Mesenchymal stem cell (in vitro differentiated cells and primary cell): ENCODE data around the gene TSEN15.
A peak's percentile ranks its signal among the peaks of the same experiment; 100 is the strongest.

Experiments used
- DNase-seq: peaks from one replicate; pipeline ENCODE4 v3.0.0-alpha.2; 2013
- H2AFZ ChIP-seq: one replicate; pipeline ENCODE4 v1.6.1; 2013; ENCODE audit warnings: low read depth, mild to moderate bottlenecking, control low read depth, inconsistent platforms, low read length, moderate library complexity
- H2AK5ac ChIP-seq: 2 replicates; pipeline ENCODE4 v1.6.1; 2013; ENCODE audit warnings: low read length, moderate library complexity, mild to moderate bottlenecking, inconsistent platforms; ENCODE audit not compliant: severe bottlenecking
- H2BK120ac ChIP-seq: one replicate; pipeline ENCODE4 v1.6.1; 2013; ENCODE audit warnings: low read depth, mild to moderate bottlenecking, inconsistent platforms, low read length, moderate library complexity
- H2BK12ac ChIP-seq, 2 experiments: one replicate each; pipeline ENCODE4 v1.6.1; 2013; ENCODE audit warnings: inconsistent platforms in 2 of 2, low read length in 2 of 2, mild to moderate bottlenecking in 2 of 2, moderate library complexity in 2 of 2, control low read depth in 1 of 2
- H2BK15ac ChIP-seq: one replicate; pipeline ENCODE4 v1.6.1; 2013; ENCODE audit warnings: mild to moderate bottlenecking, low read depth, inconsistent platforms; ENCODE audit not compliant: poor library complexity, severe bottlenecking
- H2BK5ac ChIP-seq: 2 replicates; pipeline ENCODE4 v1.6.1; 2013; ENCODE audit warnings: low read depth, mild to moderate bottlenecking, low read length, control low read depth, inconsistent platforms; ENCODE audit not compliant: poor library complexity, severe bottlenecking
- H3K14ac ChIP-seq, 2 experiments: one replicate each; pipeline ENCODE4 v1.6.1; 2013; ENCODE audit warnings: inconsistent platforms in 2 of 2, low read length in 2 of 2, control low read depth in 1 of 2, mild to moderate bottlenecking in 1 of 2, moderate library complexity in 1 of 2
- H3K18ac ChIP-seq, 2 experiments: one replicate each; pipeline ENCODE4 v1.6.1; 2013; ENCODE audit warnings: inconsistent platforms in 2 of 2, low read length in 2 of 2, control low read depth in 1 of 2, low read depth in 1 of 2, mild to moderate bottlenecking in 1 of 2
- H3K23ac ChIP-seq, 2 experiments: one replicate each; pipeline ENCODE4 v1.6.1; 2013; ENCODE audit warnings: inconsistent platforms in 2 of 2, low read length in 2 of 2, mild to moderate bottlenecking in 2 of 2, moderate library complexity in 2 of 2, control low read depth in 1 of 2
- H3K27ac ChIP-seq: 2 replicates; pipeline ENCODE4 v1.5.1; 2013; ENCODE audit warnings: mild to moderate bottlenecking, moderate library complexity, low read length, control low read depth, inconsistent platforms; ENCODE audit not compliant: poor library complexity, severe bottlenecking
- H3K27me3 ChIP-seq, 2 experiments: 2 replicates each; pipeline versions ENCODE4 v1.6.1 to v1.7.0; 2013; ENCODE audit warnings: low read length in 2 of 2, mild to moderate bottlenecking in 2 of 2, moderate library complexity in 2 of 2, control low read depth in 1 of 2, inconsistent platforms in 1 of 2; ENCODE audit not compliant: control insufficient read depth in 1 of 2, insufficient read depth in 1 of 2
- H3K36me3 ChIP-seq, 2 experiments: 2 replicates each; pipeline versions ENCODE4 v1.6.1 to v1.7.0; 2013; ENCODE audit warnings: low read length in 2 of 2, control low read depth in 1 of 2, inconsistent platforms in 1 of 2, low read depth in 1 of 2, mild to moderate bottlenecking in 1 of 2; ENCODE audit not compliant: insufficient read depth in 2 of 2, control insufficient read depth in 1 of 2
- H3K4ac ChIP-seq, 2 experiments: one replicate each; pipeline ENCODE4 v1.6.1; 2013; ENCODE audit warnings: inconsistent platforms in 2 of 2, low read length in 2 of 2, mild to moderate bottlenecking in 2 of 2, moderate library complexity in 2 of 2, control low read depth in 1 of 2, low read depth in 1 of 2
- H3K4me1 ChIP-seq: 2 replicates; pipeline ENCODE4 v1.6.1; 2013; ENCODE audit warnings: low read depth, low read length, control low read depth; ENCODE audit not compliant: control insufficient read depth, insufficient read depth
- H3K4me2 ChIP-seq: 2 replicates; pipeline ENCODE4 v1.6.1; 2013; ENCODE audit warnings: low read length, mild to moderate bottlenecking, inconsistent platforms; ENCODE audit not compliant: poor library complexity, severe bottlenecking
- H3K4me3 ChIP-seq, 2 experiments: 2 replicates each; pipeline versions ENCODE4 v1.5.1 to v1.7.0; 2013; ENCODE audit warnings: low read length in 2 of 2, mild to moderate bottlenecking in 2 of 2, control low read depth in 1 of 2, low read depth in 1 of 2; ENCODE audit not compliant: insufficient read depth in 1 of 2
- H3K79me1 ChIP-seq: replicated peaks from 2 replicates; pipeline ENCODE4 v1.6.1; 2013; ENCODE audit warnings: mild to moderate bottlenecking, control low read depth, low read length, inconsistent platforms; ENCODE audit not compliant: poor library complexity, severe bottlenecking
- H3K9ac ChIP-seq: 2 replicates; pipeline ENCODE4 v1.7.0; 2013; ENCODE audit warnings: mild to moderate bottlenecking, low read length, moderate library complexity
- H3K9me3 ChIP-seq: 2 replicates; pipeline ENCODE4 v1.7.0; 2013; ENCODE audit warnings: mild to moderate bottlenecking, low read length; ENCODE audit not compliant: control insufficient read depth
- H4K8ac ChIP-seq: one replicate; pipeline ENCODE4 v1.6.1; 2013; ENCODE audit warnings: inconsistent platforms, mild to moderate bottlenecking, low read length, moderate library complexity
- H4K91ac ChIP-seq: one replicate; pipeline ENCODE4 v1.6.1; 2013; ENCODE audit warnings: mild to moderate bottlenecking, low read length, inconsistent platforms
- WGBS: methylation state at CpG from one replicate; pipeline ENCODE4 v1.1.7; 2013; ENCODE audit warnings: mixed read lengths; 5-methylcytosine and 5-hydroxymethylcytosine counted together

Gene TSEN15

DNA sequence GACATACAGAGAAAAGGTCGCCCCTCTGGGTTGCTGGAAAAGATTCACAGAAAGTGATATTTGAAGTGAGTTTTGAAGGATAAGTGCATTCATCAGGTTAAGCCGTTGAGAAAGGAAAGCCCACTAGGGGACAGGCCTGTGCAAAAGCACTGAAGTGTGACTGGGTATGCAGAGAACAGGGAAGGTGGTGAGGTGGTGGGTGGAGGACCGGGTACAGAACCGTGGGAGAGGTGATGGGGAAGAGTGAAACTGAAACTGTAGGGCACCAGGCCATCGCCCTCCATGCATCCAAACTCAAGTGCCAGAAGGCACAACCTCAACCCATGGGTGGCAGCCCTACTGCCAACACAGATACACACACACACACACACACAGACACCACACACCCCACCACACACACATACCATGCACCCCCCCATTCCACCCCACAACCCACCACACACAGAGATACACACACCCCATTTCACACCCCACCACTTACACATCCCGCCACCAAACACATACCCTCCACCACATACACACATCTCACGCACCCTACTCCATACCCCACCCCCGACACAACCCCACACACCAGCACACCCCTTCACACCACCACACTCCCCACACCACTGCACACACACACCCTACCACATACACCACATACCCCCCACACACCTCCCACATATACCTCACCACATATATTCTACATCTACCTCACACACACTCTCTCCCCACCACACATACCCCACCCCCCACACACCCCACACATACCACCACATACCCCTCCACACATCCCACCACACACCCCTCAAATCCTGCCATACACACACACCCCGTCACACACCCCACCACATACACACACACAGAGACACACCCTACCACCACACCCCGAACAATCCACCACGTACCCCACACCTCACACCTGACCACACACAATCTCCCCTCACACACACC, 59.0 kb downstream of the TSEN15 start:
- no peak overlapping the region for H2BK5ac ChIP-seq
- no peak overlapping the region for H4K91ac ChIP-seq
- H3K9me3 ChIP-seq = peaks cover 15% of the 10 kb centered on the region
- no peak overlapping the region for H3K4ac ChIP-seq
- no peak overlapping the region for H2BK120ac ChIP-seq
- H3K9ac ChIP-seq = no peak overlapping the region
- no peaks in the 10 kb centered on the region for H3K79me1 ChIP-seq
- H2BK12ac ChIP-seq = peak overlapping the region in 1 of 2 experiments; percentile 10
- H3K36me3 ChIP-seq = peaks cover 0 to 5% of the 10 kb centered on the region in 2 experiments
- H3K23ac ChIP-seq = no peak overlapping the region
- no peak overlapping the region for H2AFZ ChIP-seq
- H3K4me2 ChIP-seq = no peak overlapping the region
- H3K27me3 ChIP-seq = no peaks in the 10 kb centered on the region
- DNase-seq = no peak
- H3K14ac ChIP-seq = no peak overlapping the region
- 96% methylated on average over 8 of the region's 11 CpGs for WGBS
- H4K8ac ChIP-seq = peak overlapping the region; percentile 42
- peaks cover 4% of the 10 kb centered on the region for H3K4me1 ChIP-seq
- H3K18ac ChIP-seq = no peak overlapping the region
- H2BK15ac ChIP-seq = no peak overlapping the region
- no peak overlapping the region for H3K27ac ChIP-seq
- no peak overlapping the region for H2AK5ac ChIP-seq
- no peak overlapping the region for H3K4me3 ChIP-seq

DNA sequence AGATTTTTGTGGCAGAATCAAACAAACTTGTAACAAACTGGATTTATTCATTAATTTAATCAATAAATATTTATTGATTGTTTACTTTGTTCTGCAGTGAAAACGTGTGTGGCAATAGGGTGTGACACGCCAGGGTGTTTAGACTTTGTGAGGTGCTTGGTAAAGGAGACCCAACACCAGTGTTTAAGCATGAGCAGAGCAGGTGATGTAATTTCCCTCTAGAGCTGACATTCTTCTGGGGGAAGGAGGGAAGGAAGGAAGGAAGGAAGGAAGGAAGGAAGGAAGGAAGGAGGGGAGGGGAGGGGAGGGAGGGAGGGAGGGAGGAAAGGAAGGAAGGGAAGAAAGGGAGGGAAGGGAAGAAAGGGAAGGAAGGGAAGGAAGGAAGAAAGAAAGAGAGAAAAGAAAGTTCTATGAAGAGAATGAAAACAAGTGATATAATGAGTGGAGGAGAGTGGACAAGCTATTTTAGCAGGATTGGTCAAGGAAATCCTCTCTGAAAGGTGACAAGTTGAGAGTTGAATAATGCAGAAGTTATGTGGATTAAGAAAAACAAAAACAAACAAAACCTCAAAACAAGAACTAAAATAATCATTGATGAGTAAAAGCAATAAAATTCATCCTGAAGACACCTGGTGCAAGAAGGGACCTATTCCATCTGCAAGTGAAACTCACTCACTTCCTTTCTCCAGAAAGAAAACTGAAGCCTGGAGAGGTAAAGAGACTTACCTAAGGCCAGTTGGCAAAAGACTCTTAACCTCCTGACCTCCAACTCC, 60.8 kb downstream of the TSEN15 start:
- no peak for DNase-seq
- H2BK5ac ChIP-seq = no peak overlapping the region
- WGBS = 91% methylated on average over 2 of the region's 2 CpGs
- H3K4me1 ChIP-seq = peaks cover 4% of the 10 kb centered on the region
- H3K9ac ChIP-seq = no peak overlapping the region
- no peak overlapping the region for H3K27ac ChIP-seq
- no peak overlapping the region for H4K91ac ChIP-seq
- no peak overlapping the region for H2AFZ ChIP-seq
- no peak overlapping the region for H2AK5ac ChIP-seq
- H3K18ac ChIP-seq = no peak overlapping the region
- no peak overlapping the region for H3K4me2 ChIP-seq
- no peaks in the 10 kb centered on the region for H3K27me3 ChIP-seq
- no peak overlapping the region for H3K23ac ChIP-seq
- H2BK120ac ChIP-seq = no peak overlapping the region
- H3K9me3 ChIP-seq = no peaks in the 10 kb centered on the region
- no peak overlapping the region for H2BK12ac ChIP-seq
- no peaks in the 10 kb centered on the region for H3K79me1 ChIP-seq
- H3K4me3 ChIP-seq = no peak overlapping the region
- H3K36me3 ChIP-seq = peaks cover 0 to 5% of the 10 kb centered on the region in 2 experiments
- no peak overlapping the region for H2BK15ac ChIP-seq
- H4K8ac ChIP-seq = no peak overlapping the region
- H3K14ac ChIP-seq = no peak overlapping the region
- H3K4ac ChIP-seq = no peak overlapping the region

DNA sequence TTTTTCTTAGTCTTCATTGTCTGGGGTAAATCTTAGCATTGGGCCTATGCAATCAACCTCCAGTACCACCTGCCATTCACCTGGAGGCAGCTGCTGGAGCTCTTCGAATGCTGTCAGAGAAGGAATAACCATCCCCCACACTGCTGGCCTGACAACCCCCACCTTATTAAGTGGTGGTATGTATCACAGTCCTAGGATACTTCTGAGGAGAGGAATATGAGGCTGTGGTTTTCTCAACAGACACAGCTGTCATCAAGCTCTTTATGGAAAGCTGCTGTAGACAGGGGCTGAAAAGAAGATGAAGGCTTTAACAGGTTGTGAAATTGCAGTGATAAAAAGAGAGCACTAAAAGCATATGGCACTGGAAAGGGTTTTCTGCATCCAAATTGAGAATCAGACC, 61.7 kb downstream of the TSEN15 start:
- Histone ChIP-seq H3K18ac (no peak overlapping the region), H2BK5ac (no peak overlapping the region)

DNA sequence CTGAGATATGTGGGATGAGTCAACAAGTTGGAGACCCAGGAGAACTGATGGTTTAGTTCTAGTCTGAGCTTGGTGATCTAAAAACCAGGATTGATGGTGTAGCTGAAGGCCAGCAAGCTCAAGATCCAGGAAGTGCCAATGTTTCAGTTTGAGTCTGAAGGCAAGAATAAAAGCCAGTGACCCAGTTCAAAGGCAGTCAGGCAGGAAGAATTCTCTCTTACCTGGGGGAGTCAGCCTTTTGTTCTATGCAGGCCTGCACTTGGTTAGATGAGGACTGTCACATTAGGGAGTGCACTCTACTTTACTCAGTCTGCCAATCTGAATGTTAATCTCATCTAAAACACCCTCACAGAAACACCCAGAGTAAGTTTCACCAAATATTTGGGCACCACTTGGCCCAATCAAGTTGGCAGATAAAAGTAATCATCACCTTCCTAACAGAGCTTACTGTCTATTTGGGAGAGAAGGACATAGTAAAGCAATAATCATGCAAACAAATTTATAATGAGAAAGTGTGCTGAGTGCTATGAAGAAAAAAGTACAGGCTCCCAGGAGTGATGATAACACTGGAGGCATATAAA, 63.4 kb downstream of the TSEN15 start:
- Histone ChIP-seq H2BK120ac (no peak overlapping the region), H2BK12ac (no peak overlapping the region), H3K4me3 (no peak overlapping the region), H4K91ac (no peak overlapping the region), H4K8ac (no peak overlapping the region), H3K14ac (no peak overlapping the region), H2BK15ac (no peak overlapping the region), H3K4me1 (peaks cover 4% of the 10 kb centered on the region), H3K36me3 (peaks cover 0 to 5% of the 10 kb centered on the region in 2 experiments), H3K79me1 (no peaks in the 10 kb centered on the region), H3K4me2 (no peak overlapping the region), H2AK5ac (no peak overlapping the region), H3K9ac (no peak overlapping the region), H3K27ac (no peak overlapping the region), H3K18ac (peak overlapping the region in 1 of 2 experiments; percentile 28), H2AFZ (no peak overlapping the region), H3K27me3 (no peaks in the 10 kb centered on the region), H2BK5ac (no peak overlapping the region), H3K4ac (no peak overlapping the region), H3K9me3 (no peaks in the 10 kb centered on the region), H3K23ac (no peak overlapping the region)
- DNase-seq = no peak

More for the DNA sequence above, 61.7 kb downstream of the TSEN15 start:
- DNase-seq = peak; percentile 45
- H2AK5ac ChIP-seq = no peak overlapping the region
- no peak overlapping the region for H3K14ac ChIP-seq
- no peak overlapping the region for H3K4me3 ChIP-seq
- H3K4me1 ChIP-seq = peaks cover 4% of the 10 kb centered on the region
- H2BK120ac ChIP-seq = no peak overlapping the region
- no peak overlapping the region for H3K27ac ChIP-seq
- no peaks in the 10 kb centered on the region for H3K27me3 ChIP-seq
- peak overlapping the region in 1 of 2 experiments; percentile 73 for H2BK12ac ChIP-seq
- H4K8ac ChIP-seq = no peak overlapping the region
- H3K4me2 ChIP-seq = no peak overlapping the region
- H2AFZ ChIP-seq = no peak overlapping the region
- H3K36me3 ChIP-seq = peaks cover 0 to 5% of the 10 kb centered on the region in 2 experiments
- no peaks in the 10 kb centered on the region for H3K79me1 ChIP-seq
- no peaks in the 10 kb centered on the region for H3K9me3 ChIP-seq
- no peak overlapping the region for H4K91ac ChIP-seq
- peak overlapping the region in 1 of 2 experiments; percentile 84 for H3K23ac ChIP-seq
- no peak overlapping the region for H3K4ac ChIP-seq
- no peak overlapping the region for H3K9ac ChIP-seq
- H2BK15ac ChIP-seq = no peak overlapping the region
- no CpG with 5 or more reads among the region's 1 CpG for WGBS
